K562 (cell line): ENCODE data around the gene PHLDB2. TPM values are rescaled to one million over a fixed set of nuclear protein-coding genes. Genes with fewer than 3 reads are reported as not detected.

ENCODE experiments used
- ATAC-seq: fragments of 200-7000 bp; cut with Tn5 transposase; 3 replicates; pipeline ENCODE4 v1.9.1; 2020; ENCODE audit warnings: moderate library complexity
- BruUV-seq: library from RNA; stranded (reverse); fragments of 400-500 nt; replicated peaks from 2 replicates; lab custom pipeline; 2021; lab: Mats Ljungman, UMichigan
- CTCF ChIA-PET: fragments of 300-600 bp; formaldehyde crosslinking; extraction: SDS; loops from one replicate; lab custom pipeline; 2021; ENCODE audit warnings: low intra/inter-chr PET ratio; lab: Yijun Ruan, JAX
- POLR2A ChIA-PET: fragments of 300-600, 350-650 bp; sonication (Branson Sonifier 250); formaldehyde crosslinking; extraction: SDS; loops from one replicate; lab custom pipeline; 2021; ENCODE audit warnings: antibody characterized with exemption, inconsistent platforms; lab: Yijun Ruan, JAX
- DNase-seq, 4 experiments: peaks; one replicate each; pipeline versions ENCODE4 v3.0.0 to v3.0.0-alpha.2; 2011 to 2018; ENCODE audit warnings: low spot score in 3 of 4, mixed read lengths in 3 of 4; ENCODE audit errors: extremely low read depth in 1 of 4
- FAIRE-seq: peaks from 2 replicates; lab custom pipeline; 2011; peaks lifted over from hg19 to GRCh38; lab: Jason Lieb, UNC
- H2AFZ ChIP-seq: 2 replicates; pipeline ENCODE4 v1.6.0; 2011; ENCODE audit warnings: low read depth, low read length, control low read depth, inconsistent platforms
- H3K27ac ChIP-seq: fragments of 200-600 bp; 3 replicates; pipeline ENCODE4 v1.8.0; 2011; ENCODE audit warnings: low read depth, mild to moderate bottlenecking, control low read depth, inconsistent platforms, low read length, moderate library complexity, mixed read lengths; ENCODE audit errors: extremely low read depth
- H3K27me3 ChIP-seq, 2 experiments: fragments of 300-600 bp in 1 of 2; 2 replicates in 1 of 2; 3 replicates in 1 of 2; pipeline versions ENCODE4 v1.6.0 to v1.8.0; 2011; ENCODE audit warnings: inconsistent platforms in 2 of 2, low read length in 2 of 2, mild to moderate bottlenecking in 1 of 2, mixed read lengths in 1 of 2, moderate library complexity in 1 of 2; ENCODE audit not compliant: control insufficient read depth in 2 of 2, insufficient read depth in 2 of 2
- H3K36me3 ChIP-seq: fragments of 300-600 bp; 3 replicates; pipeline ENCODE4 v1.8.0; 2011; ENCODE audit warnings: mild to moderate bottlenecking, low read length, inconsistent platforms; ENCODE audit not compliant: control insufficient read depth, insufficient read depth
- H3K4me1 ChIP-seq, 2 experiments: fragments of 200-600 bp in 1 of 2; replicated peaks in 1 of 2; 2 replicates in 1 of 2; 3 replicates in 1 of 2; pipeline versions ENCODE4 v1.5.1 to v1.8.0; 2011; ENCODE audit warnings: inconsistent platforms in 2 of 2, low read length in 2 of 2, mild to moderate bottlenecking in 1 of 2, mixed read lengths in 1 of 2, moderate library complexity in 1 of 2; ENCODE audit not compliant: control insufficient read depth in 2 of 2, insufficient read depth in 2 of 2
- H3K4me2 ChIP-seq: 2 replicates; pipeline ENCODE4 v1.6.1; 2011; ENCODE audit warnings: low read length, control low read depth, inconsistent platforms, mixed read lengths; ENCODE audit not compliant: insufficient read depth
- H3K4me3 ChIP-seq: fragments of 200-600 bp; sonication (generic), shearing (Covaris generic); 2 replicates; pipeline ENCODE4 v1.5.1; 2016; ENCODE audit warnings: control low read depth, inconsistent platforms
- H3K79me2 ChIP-seq: fragments of 200-600 bp; 3 replicates; pipeline ENCODE4 v1.8.0; 2011; ENCODE audit warnings: low read length, inconsistent platforms; ENCODE audit not compliant: control insufficient read depth, insufficient read depth
- H3K9ac ChIP-seq, 2 experiments: 2 replicates each; pipeline versions ENCODE4 v1.6.0 to v1.6.1; 2011; ENCODE audit warnings: low read depth in 2 of 2, low read length in 2 of 2, control low read depth in 1 of 2, inconsistent platforms in 1 of 2, mild to moderate bottlenecking in 1 of 2, mixed read lengths in 1 of 2; ENCODE audit not compliant: insufficient read depth in 1 of 2
- H3K9me1 ChIP-seq: one replicate; pipeline ENCODE4 v1.6.0; 2011; ENCODE audit warnings: inconsistent platforms, mild to moderate bottlenecking, low read length, moderate library complexity; ENCODE audit not compliant: control insufficient read depth, insufficient read depth
- H3K9me3 ChIP-seq: replicated peaks from 2 replicates; pipeline ENCODE4 v1.5.1; 2011; ENCODE audit warnings: low read depth, low read length, inconsistent platforms; ENCODE audit not compliant: control insufficient read depth, insufficient read depth
- H4K20me1 ChIP-seq: replicated peaks from 2 replicates; pipeline ENCODE4 v1.6.1; 2011; ENCODE audit warnings: low read length, inconsistent platforms, mixed read lengths; ENCODE audit not compliant: control insufficient read depth, insufficient read depth
- CHD4 ChIP-seq: fragments of 200-600 bp; sonication (generic); IDR thresholded peaks from 3 replicates; pipeline ENCODE4 v1.6.1; 2012; ENCODE audit warnings: low read depth, mild to moderate bottlenecking, mixed read lengths, low read length, inconsistent platforms; ENCODE audit not compliant: insufficient read depth, insufficient replicate concordance, poor library complexity, severe bottlenecking
- DPF2 ChIP-seq: fragments of 450-650 bp; IDR thresholded peaks from 2 replicates; pipeline ENCODE4 v1.6.1; 2016
- EGR1 ChIP-seq: fragments of 450-650 bp; conservative IDR thresholded peaks from 2 replicates; pipeline ENCODE4 v1.6.1; 2017; ENCODE audit warnings: mild to moderate bottlenecking
- HDAC8 ChIP-seq: fragments of 450-650 bp; IDR thresholded peaks from 2 replicates; pipeline ENCODE4 v1.6.1; 2016; ENCODE audit warnings: mild to moderate bottlenecking, missing genetic modification characterization, moderate library complexity, missing compliant biosample characterization
- HINFP ChIP-seq: fragments of 450-650 bp; conservative IDR thresholded peaks from 2 replicates; pipeline ENCODE4 v1.6.1; 2016; ENCODE audit warnings: missing genetic modification characterization, low read depth, mild to moderate bottlenecking, control low read depth, missing compliant biosample characterization
- KDM4B ChIP-seq, 2 experiments: fragments of 450-650 bp in 1 of 2; sonication (generic) in 1 of 2; IDR thresholded peaks; 2 replicates each; pipeline ENCODE4 v1.6.1; 2016 to 2017; ENCODE audit warnings: borderline replicate concordance in 2 of 2, antibody characterized with exemption in 1 of 2, low read depth in 1 of 2, mild to moderate bottlenecking in 1 of 2
- MAZ ChIP-seq, 2 experiments: fragments of 450-650 bp in 1 of 2; sonication (generic) in 1 of 2; formaldehyde crosslinking; IDR thresholded peaks in 1 of 2; conservative IDR thresholded peaks in 1 of 2; 2 replicates each; pipeline versions ENCODE4 v1.4.0 to v1.5.0; 2020; ENCODE audit warnings: mild to moderate bottlenecking in 1 of 2, missing genetic modification reagents in 1 of 2
- NFIX ChIP-seq: fragments of 250-450 bp; sonication (Bioruptor Pico); IDR thresholded peaks from 2 replicates; pipeline ENCODE4 v1.4.0; 2020; ENCODE audit warnings: low read depth, mild to moderate bottlenecking, moderate library complexity
- NR2C1 ChIP-seq, 2 experiments: fragments of 450-650 bp; IDR thresholded peaks; 2 replicates each; pipeline ENCODE4 v1.6.1; 2017; ENCODE audit warnings: mild to moderate bottlenecking in 2 of 2, antibody characterized with exemption in 1 of 2, inconsistent platforms in 1 of 2, missing compliant biosample characterization in 1 of 2, missing genetic modification characterization in 1 of 2
- NRF1 ChIP-seq, 2 experiments: fragments of 450-650 bp; IDR thresholded peaks in 1 of 2; conservative IDR thresholded peaks in 1 of 2; 2 replicates each; pipeline ENCODE4 v1.6.1; 2014; ENCODE audit warnings: mild to moderate bottlenecking in 2 of 2
- SRSF7 ChIP-seq: fragments of 200-400 bp; formaldehyde crosslinking; optimal IDR thresholded peaks from 2 replicates; pipeline ENCODE3; 2017; ENCODE audit warnings: mild to moderate bottlenecking, low read depth, low read length
- XRCC4 ChIP-seq: IDR thresholded peaks from one replicate; pipeline ENCODE4 v1.6.1; 2011; ENCODE audit not compliant: insufficient read depth, insufficient read length; ENCODE audit errors: extremely low read depth
- ZNF224 ChIP-seq: sonication (generic); formaldehyde crosslinking; IDR thresholded peaks from 2 replicates; pipeline ENCODE4 v1.8.0; 2022; ENCODE audit warnings: mild to moderate bottlenecking, missing genetic modification reagents
- ZNF561 ChIP-seq: fragments of 450-650 bp; formaldehyde crosslinking; conservative IDR thresholded peaks from 2 replicates; pipeline ENCODE4 v1.4.0; 2020; ENCODE audit warnings: mild to moderate bottlenecking, moderate library complexity
- WGBS: fragments of 100-300 bp; shearing (Covaris generic); methylation state at CpG from one replicate; pipeline ENCODE4 v1.1.6; 2016; ENCODE audit warnings: low coverage, mixed read lengths; ENCODE audit not compliant: insufficient coverage; ENCODE audit errors: missing lambda C conversion rate; 5-methylcytosine and 5-hydroxymethylcytosine counted together
- in situ Hi-C: fragments of 300-500 bp; cut with MboI; formaldehyde crosslinking; loops from 4 replicates; pipeline ENCODE4 v1.15.0; 2018; ENCODE audit warnings: inconsistent platforms, mixed read lengths
- intact Hi-C: fragments of 100-400 bp; cut with micrococcal nuclease; formaldehyde crosslinking; loops from 2 replicates; pipeline ENCODE4 v1.14.2; 2022
- polyA plus RNA-seq, 8 experiments: library from polyadenylated mRNA; depleted of rRNA in 4 of 8; stranded (reverse) in 5 of 8; unstranded in 3 of 8; fragments of >200 nt; fragmentation: Nextera tagmentation in 2 of 8; fragmentation: Illumina TruSeq in 1 of 8; extraction: Ambion mirVana in 2 of 8; extraction: Trizol in 1 of 8; gene quantifications; 2 replicates each; pipeline versions ENCODE4 v1.2.1 to v1.2.3, GENCODE V29; 2011 to 2014; ENCODE audit warnings: inconsistent platforms in 1 of 8, missing spikeins in 1 of 8
- total RNA-seq, 7 experiments: library from RNA; depleted of rRNA in 6 of 7; stranded (reverse); fragments of >200 nt in 6 of 7; fragmentation: Illumina TruSeq in 2 of 7; extraction: Trizol in 2 of 7; gene quantifications; 2 replicates each; pipeline versions ENCODE4 v1.2.1 to v1.2.3, GENCODE V29; 2011 to 2021; ENCODE audit warnings: low replicate concordance in 1 of 7

Gene PHLDB2
- total and polyA plus RNA-seq, 9 of the 15 experiments (the other 6 are each of a cell fraction or from before 2014, with no cell fraction given): 0.04 TPM; not detected in 8

DNA sequence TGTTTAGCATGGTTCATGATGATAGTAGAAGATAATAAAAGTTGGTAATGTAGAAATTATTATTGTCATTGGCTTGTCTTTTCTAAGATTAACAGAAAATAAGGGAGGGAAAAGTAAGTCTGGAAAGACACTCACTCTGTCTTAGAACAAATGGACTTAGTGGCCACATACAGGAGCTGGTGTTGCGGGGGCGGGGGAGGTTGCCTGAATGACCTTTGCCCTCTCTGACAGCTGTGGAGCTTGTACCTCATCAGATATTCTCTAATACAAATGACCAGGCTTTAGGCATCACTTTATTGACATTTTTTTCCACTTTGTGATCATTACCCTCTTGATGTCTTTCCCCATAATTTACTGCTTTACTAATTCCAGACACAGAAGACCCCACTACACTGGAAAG lies 145.6 kb downstream of the PHLDB2 start:
- Histone ChIP-seq H4K20me1 (no peaks in the 10 kb centered on the region), H3K9ac (no peak overlapping the region), H3K27me3 (peaks cover 0 to under 1% of the 10 kb centered on the region in 2 experiments; a peak in 2 of 5 replicates), H3K27ac (no peak overlapping the region), H3K9me3 (no peaks in the 10 kb centered on the region), H3K4me2 (no peak overlapping the region), H3K9me1 (no peaks in the 10 kb centered on the region), H3K36me3 (no peaks in the 10 kb centered on the region), H3K4me1 (no peaks in the 10 kb centered on the region), H3K79me2 (no peaks in the 10 kb centered on the region), H3K4me3 (no peak overlapping the region), H2AFZ (no peak overlapping the region)
- no TSS peak for BruUV-seq
- ChIA-PET CTCF (no interaction called here), POLR2A (interaction anchor here (1.0 kb wide), 1 partner anchor 40 kb away, joined by 3 read pairs; no protein-coding TSS in a partner anchor)
- no peak for TF ChIP-seq XRCC4
- TF ChIP-seq EGR1: peak; percentile 69
- peak; percentile 31; the same call in 1 of the 2 replicates for TF ChIP-seq NR2C1 (IDR thresholded peaks at IDR 0.05)
- no peak for TF ChIP-seq NR2C1 (tag; IDR thresholded peaks at IDR 0.05)
- no peak for TF ChIP-seq ZNF561 (CRISPR knock-in tag)
- no peak for TF ChIP-seq HDAC8 (tag)
- in situ Hi-C loops (no loop called here), intact Hi-C loops (no loop called here)
- no peak for FAIRE-seq
- DNase-seq: peak in 2 of 4 experiments; percentile 7 to 9
- WGBS: no CpG with 5 or more reads among the region's 2 CpGs
- no peak for ATAC-seq

- in situ Hi-C loops (no loop called here), intact Hi-C loops (no loop called here)
- DNase-seq (no peak), FAIRE-seq (no peak), ATAC-seq (no peak)
- 0% methylated on average over 4 of the region's 4 CpGs for WGBS
- no peaks in the 10 kb centered on the region for H3K36me3 ChIP-seq
- no peaks in the 10 kb centered on the region for H3K9me1 ChIP-seq
- H3K9ac ChIP-seq: no peak overlapping the region
- no peak overlapping the region for H2AFZ ChIP-seq
- H3K27ac ChIP-seq: no peak overlapping the region
- no peak overlapping the region for H3K4me2 ChIP-seq
- BruUV-seq: no TSS peak
- ChIA-PET CTCF (no interaction called here), POLR2A (no interaction called here)
- no peaks in the 10 kb centered on the region for H3K79me2 ChIP-seq
- H3K4me1 ChIP-seq: no peaks in the 10 kb centered on the region
- no peaks in the 10 kb centered on the region for H4K20me1 ChIP-seq
- H3K4me3 ChIP-seq: no peak overlapping the region
- no peaks in the 10 kb centered on the region for H3K9me3 ChIP-seq
- H3K27me3 ChIP-seq: no peaks in the 10 kb centered on the region
- no peak for TF ChIP-seq NRF1 (conservative IDR thresholded peaks at IDR 0.05 in 1 of 2, IDR thresholded peaks at IDR 0.05 in 1 of 2)
- no peak for TF ChIP-seq ZNF224 (CRISPR knock-in tag)
- TF ChIP-seq CHD4: no peak
- no peak for TF ChIP-seq KDM4B (IDR thresholded peaks at IDR 0.05; ENCODE audit: borderline replicate concordance in 2 of 2, low read depth in 1 of 2)
- TF ChIP-seq SRSF7: no peak
- TF ChIP-seq DPF2: no peak
- no peak for TF ChIP-seq NFIX (CRISPR knock-in tag)
- TF ChIP-seq MAZ (CRISPR knock-in tag; conservative IDR thresholded peaks at IDR 0.05 in 1 of 2, IDR thresholded peaks at IDR 0.05 in 1 of 2): no peak
- TF ChIP-seq HINFP: no peak
These were observed 146.1 kb downstream of the PHLDB2 start for GRCh38 chr3:112005091-112005672.
